Measurements from ENCODE around the gene KRTAP10-11.

KRTAP10-11 gene

GRCh38 chr21:44639331-44639655 lies 6.9 kb upstream of the KRTAP10-11 start:
- Histone ChIP-seq H3K4me3 (ENCODE audit: low read length in 2 of 2) (no peak overlapping the region), H3K9ac (ENCODE audit: low read depth in 1 of 2, low read length in 2 of 2) (no peak overlapping the region), H3K36me3 (ENCODE audit: control insufficient read depth in 2 of 2, insufficient read depth in 2 of 2, low read length in 2 of 2) (no peaks in the 10 kb centered on the region), H3K27ac (ENCODE audit: low read depth in 2 of 2, low read length in 2 of 2) (no peak overlapping the region), H3K9me3 (ENCODE audit: control insufficient read depth in 2 of 2, low read length in 2 of 2) (no peaks in the 10 kb centered on the region), H3K4me1 (ENCODE audit: control insufficient read depth in 2 of 2, insufficient read depth in 2 of 2, low read length in 2 of 2) (no peaks in the 10 kb centered on the region), H3K27me3 (ENCODE audit: control insufficient read depth in 2 of 2, insufficient read depth in 2 of 2, low read length in 2 of 2) (no peaks in the 10 kb centered on the region)

DNA sequence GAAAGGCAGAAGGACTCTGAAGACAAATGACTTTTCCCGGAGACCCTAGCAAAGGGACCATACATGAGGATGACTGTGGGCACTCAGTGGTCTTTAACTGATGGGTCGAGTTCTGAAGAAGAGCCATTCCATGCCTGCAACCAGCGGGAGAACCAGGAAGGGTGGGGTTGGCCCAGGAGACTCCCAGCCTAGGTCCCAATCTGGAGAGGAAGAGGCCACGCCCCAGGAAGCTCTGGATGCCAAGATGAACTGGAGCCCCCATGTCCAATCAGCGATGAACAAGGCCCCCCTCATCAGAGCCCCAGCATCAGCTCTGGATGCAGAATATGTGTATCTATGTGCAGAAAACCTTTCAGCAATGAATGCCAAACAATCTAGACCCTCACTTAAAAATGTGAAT lies 5.5 kb upstream of the KRTAP10-11 start:
- H3K9me3 ChIP-seq (ENCODE audit: control insufficient read depth in 2 of 2, low read length in 2 of 2) = peaks cover 0 to 5% of the 10 kb centered on the region in 2 donors
- H3K36me3 ChIP-seq (ENCODE audit: control insufficient read depth in 2 of 2, insufficient read depth in 2 of 2, low read length in 2 of 2) = no peaks in the 10 kb centered on the region
- no peaks in the 10 kb centered on the region for H3K27me3 ChIP-seq (ENCODE audit: control insufficient read depth in 2 of 2, insufficient read depth in 2 of 2, low read length in 2 of 2)
- no peak overlapping the region for H3K27ac ChIP-seq (ENCODE audit: low read depth in 2 of 2, low read length in 2 of 2)
- H3K4me3 ChIP-seq (ENCODE audit: low read length in 2 of 2) = no peak overlapping the region
- no peak overlapping the region for H3K9ac ChIP-seq (ENCODE audit: low read depth in 1 of 2, low read length in 2 of 2)
- no peaks in the 10 kb centered on the region for H3K4me1 ChIP-seq (ENCODE audit: control insufficient read depth in 2 of 2, insufficient read depth in 2 of 2, low read length in 2 of 2)

DNA sequence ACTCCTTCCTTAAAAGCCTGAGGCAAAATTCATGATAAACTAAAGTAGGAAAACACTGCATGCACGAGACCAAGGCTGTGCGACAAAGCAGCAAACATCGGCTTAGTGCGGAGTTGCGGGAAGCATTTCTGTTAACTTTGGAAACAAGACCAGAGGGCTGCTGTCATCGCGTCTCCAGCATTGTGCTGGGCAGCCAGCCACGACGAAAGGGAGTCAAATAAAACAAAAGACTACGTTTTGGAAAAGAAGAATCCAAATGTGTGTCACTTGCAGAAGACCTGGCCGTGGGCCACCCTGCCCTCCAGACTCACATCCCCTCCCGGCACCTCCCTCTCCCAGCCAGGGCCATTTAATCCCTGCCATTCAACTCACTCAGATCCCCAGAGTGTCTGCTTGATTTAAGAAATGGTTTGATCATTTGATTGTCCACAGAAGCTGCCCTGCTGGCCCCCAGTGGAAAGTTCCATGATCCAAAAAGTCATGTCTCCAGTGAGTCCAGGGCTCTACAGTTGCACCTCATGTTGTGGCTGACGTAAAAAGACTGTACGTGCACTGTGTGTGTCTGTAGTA lies 2.4 kb upstream of the KRTAP10-11 start:
- H3K4me3 ChIP-seq (ENCODE audit: low read length in 2 of 2) = no peak overlapping the region
- H3K36me3 ChIP-seq (ENCODE audit: control insufficient read depth in 2 of 2, insufficient read depth in 2 of 2, low read length in 2 of 2) = no peaks in the 10 kb centered on the region
- H3K27me3 ChIP-seq (ENCODE audit: control insufficient read depth in 2 of 2, insufficient read depth in 2 of 2, low read length in 2 of 2) = no peaks in the 10 kb centered on the region
- H3K9ac ChIP-seq (ENCODE audit: low read depth in 1 of 2, low read length in 2 of 2) = no peak overlapping the region
- H3K9me3 ChIP-seq (ENCODE audit: control insufficient read depth in 2 of 2, low read length in 2 of 2) = peaks cover 0 to 5% of the 10 kb centered on the region in 2 donors
- H3K27ac ChIP-seq (ENCODE audit: low read depth in 2 of 2, low read length in 2 of 2) = no peak overlapping the region
- no peaks in the 10 kb centered on the region for H3K4me1 ChIP-seq (ENCODE audit: control insufficient read depth in 2 of 2, insufficient read depth in 2 of 2, low read length in 2 of 2)

GRCh38 chr21:44644878-44645277 lies 1.3 kb upstream of the KRTAP10-11 start:
- H3K9me3 ChIP-seq (ENCODE audit: control insufficient read depth in 2 of 2, low read length in 2 of 2) = peaks cover 0 to 5% of the 10 kb centered on the region in 2 donors
- H3K4me1 ChIP-seq (ENCODE audit: control insufficient read depth in 2 of 2, insufficient read depth in 2 of 2, low read length in 2 of 2) = no peaks in the 10 kb centered on the region
- no peaks in the 10 kb centered on the region for H3K36me3 ChIP-seq (ENCODE audit: control insufficient read depth in 2 of 2, insufficient read depth in 2 of 2, low read length in 2 of 2)
- H3K4me3 ChIP-seq (ENCODE audit: low read length in 2 of 2) = no peak overlapping the region
- no peak overlapping the region for H3K27ac ChIP-seq (ENCODE audit: low read depth in 2 of 2, low read length in 2 of 2)
- no peaks in the 10 kb centered on the region for H3K27me3 ChIP-seq (ENCODE audit: control insufficient read depth in 2 of 2, insufficient read depth in 2 of 2, low read length in 2 of 2)
- no peak overlapping the region for H3K9ac ChIP-seq (ENCODE audit: low read depth in 1 of 2, low read length in 2 of 2)

DNA sequence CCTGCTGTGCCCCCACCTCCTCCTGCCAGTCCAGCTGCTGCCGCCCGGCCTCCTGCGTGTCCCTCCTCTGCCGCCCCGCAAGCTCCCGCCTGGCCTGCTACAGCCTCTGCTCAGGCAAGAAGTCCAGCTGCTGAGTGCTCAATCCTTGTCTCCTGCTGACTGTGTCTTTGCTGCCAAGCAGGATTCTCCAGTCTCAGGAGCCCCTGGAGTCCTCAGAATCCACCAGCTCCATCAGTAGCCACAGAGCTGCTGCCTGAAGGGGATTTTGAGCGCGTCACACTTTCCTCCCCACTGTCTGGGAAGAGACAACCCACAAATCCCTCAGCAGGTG lies 973 bp downstream of the KRTAP10-11 start:
- H3K36me3 ChIP-seq (ENCODE audit: control insufficient read depth in 2 of 2, insufficient read depth in 2 of 2, low read length in 2 of 2) = no peaks in the 10 kb centered on the region
- no peak overlapping the region for H3K9ac ChIP-seq (ENCODE audit: low read depth in 1 of 2, low read length in 2 of 2)
- H3K4me3 ChIP-seq (ENCODE audit: low read length in 2 of 2) = no peak overlapping the region
- H3K9me3 ChIP-seq (ENCODE audit: control insufficient read depth in 2 of 2, low read length in 2 of 2) = peaks cover 0 to 5% of the 10 kb centered on the region in 2 donors
- H3K27ac ChIP-seq (ENCODE audit: low read depth in 2 of 2, low read length in 2 of 2) = no peak overlapping the region
- no peaks in the 10 kb centered on the region for H3K4me1 ChIP-seq (ENCODE audit: control insufficient read depth in 2 of 2, insufficient read depth in 2 of 2, low read length in 2 of 2)
- no peaks in the 10 kb centered on the region for H3K27me3 ChIP-seq (ENCODE audit: control insufficient read depth in 2 of 2, insufficient read depth in 2 of 2, low read length in 2 of 2)

- H3K36me3 ChIP-seq (ENCODE audit: control insufficient read depth in 2 of 2, insufficient read depth in 2 of 2, low read length in 2 of 2) = no peaks in the 10 kb centered on the region
- H3K4me1 ChIP-seq (ENCODE audit: control insufficient read depth in 2 of 2, insufficient read depth in 2 of 2, low read length in 2 of 2) = no peaks in the 10 kb centered on the region
- no peak overlapping the region for H3K27ac ChIP-seq (ENCODE audit: low read depth in 2 of 2, low read length in 2 of 2)
- H3K9ac ChIP-seq (ENCODE audit: low read depth in 1 of 2, low read length in 2 of 2) = no peak overlapping the region
- no peaks in the 10 kb centered on the region for H3K27me3 ChIP-seq (ENCODE audit: control insufficient read depth in 2 of 2, insufficient read depth in 2 of 2, low read length in 2 of 2)
- peaks cover 0 to 5% of the 10 kb centered on the region in 2 donors for H3K9me3 ChIP-seq (ENCODE audit: control insufficient read depth in 2 of 2, low read length in 2 of 2)
- no peak overlapping the region for H3K4me3 ChIP-seq (ENCODE audit: low read length in 2 of 2)
These were observed 2.5 kb downstream of the KRTAP10-11 start for GRCh38 chr21:44648557-44649311.

DNA sequence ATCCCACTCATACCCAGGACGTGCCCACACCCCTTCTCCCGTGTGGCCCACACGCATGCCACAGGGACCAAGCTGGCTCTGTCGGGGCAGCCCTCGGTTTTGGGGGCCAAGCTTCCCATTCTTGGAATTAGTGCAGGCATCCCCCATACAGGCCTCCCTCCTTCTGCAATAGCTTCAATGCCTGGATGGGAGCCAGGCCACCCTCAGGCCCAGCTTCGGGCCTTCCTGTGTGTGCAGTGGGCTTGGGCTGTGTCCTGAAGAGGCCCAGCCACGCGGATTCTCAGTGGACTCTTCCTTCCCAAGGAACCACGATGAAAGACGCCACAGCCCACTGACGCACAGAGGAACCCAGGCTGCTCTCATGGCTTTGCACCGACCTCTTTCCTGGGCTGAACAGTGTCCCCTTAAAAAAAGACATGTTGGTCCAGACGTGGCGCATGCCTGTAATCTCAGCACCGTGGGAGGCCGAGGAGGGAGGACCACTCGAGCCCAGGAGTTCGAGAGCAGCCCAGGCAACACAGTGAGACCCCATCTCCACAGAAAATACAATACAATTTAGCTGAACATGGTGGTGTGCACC lies 3.4 kb downstream of the KRTAP10-11 start:
- Histone ChIP-seq H3K27ac (ENCODE audit: low read depth in 2 of 2, low read length in 2 of 2) (no peak overlapping the region), H3K36me3 (ENCODE audit: control insufficient read depth in 2 of 2, insufficient read depth in 2 of 2, low read length in 2 of 2) (no peaks in the 10 kb centered on the region), H3K9ac (ENCODE audit: low read depth in 1 of 2, low read length in 2 of 2) (no peak overlapping the region), H3K27me3 (ENCODE audit: control insufficient read depth in 2 of 2, insufficient read depth in 2 of 2, low read length in 2 of 2) (no peaks in the 10 kb centered on the region), H3K4me3 (ENCODE audit: low read length in 2 of 2) (no peak overlapping the region), H3K4me1 (ENCODE audit: control insufficient read depth in 2 of 2, insufficient read depth in 2 of 2, low read length in 2 of 2) (no peaks in the 10 kb centered on the region), H3K9me3 (ENCODE audit: control insufficient read depth in 2 of 2, low read length in 2 of 2) (peaks cover 0 to 5% of the 10 kb centered on the region in 2 donors)

DNA sequence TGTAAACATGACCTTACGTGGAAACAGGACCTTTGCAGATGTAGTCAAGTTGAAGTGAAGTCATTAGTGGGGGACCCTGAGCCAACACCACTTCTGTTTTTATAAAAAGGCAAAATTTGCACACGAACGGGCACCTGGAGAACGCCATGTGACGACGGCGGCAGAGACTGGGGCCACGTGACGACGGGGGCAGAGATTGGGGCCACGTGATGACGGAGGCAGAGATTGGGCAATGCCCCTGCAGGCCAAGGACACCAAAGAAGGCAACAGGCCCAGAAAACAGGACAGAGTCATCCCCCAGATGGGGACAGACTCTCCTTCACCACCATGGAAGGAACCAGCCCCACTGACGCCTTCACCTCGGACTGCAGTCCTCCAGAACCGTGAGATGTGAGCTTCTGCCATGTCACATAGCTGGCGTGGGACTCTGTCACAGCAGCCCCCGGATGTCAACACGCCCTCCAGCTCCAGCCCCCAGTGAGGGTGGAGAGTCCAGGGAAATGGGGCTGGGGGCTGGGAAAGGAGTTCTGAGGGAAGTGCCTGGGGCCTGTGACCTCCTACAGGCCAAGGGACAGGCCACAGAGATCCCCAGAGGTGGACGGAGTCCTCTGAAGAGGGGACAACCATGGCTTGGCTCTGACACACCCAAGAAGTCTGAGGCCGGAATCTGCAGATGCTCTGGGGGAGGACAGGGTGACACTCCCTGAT lies 4.2 kb downstream of the KRTAP10-11 start:
- Histone ChIP-seq H3K27ac (ENCODE audit: low read depth in 2 of 2, low read length in 2 of 2) (no peak overlapping the region), H3K9ac (ENCODE audit: low read depth in 1 of 2, low read length in 2 of 2) (no peak overlapping the region), H3K4me1 (ENCODE audit: control insufficient read depth in 2 of 2, insufficient read depth in 2 of 2, low read length in 2 of 2) (no peaks in the 10 kb centered on the region), H3K27me3 (ENCODE audit: control insufficient read depth in 2 of 2, insufficient read depth in 2 of 2, low read length in 2 of 2) (no peaks in the 10 kb centered on the region), H3K4me3 (ENCODE audit: low read length in 2 of 2) (no peak overlapping the region), H3K9me3 (ENCODE audit: control insufficient read depth in 2 of 2, low read length in 2 of 2) (no peaks in the 10 kb centered on the region), H3K36me3 (ENCODE audit: control insufficient read depth in 2 of 2, insufficient read depth in 2 of 2, low read length in 2 of 2) (no peaks in the 10 kb centered on the region)

- H3K9me3 ChIP-seq (ENCODE audit: control insufficient read depth in 2 of 2, low read length in 2 of 2) = no peaks in the 10 kb centered on the region
These were observed 4.9 kb downstream of the KRTAP10-11 start for GRCh38 chr21:44650973-44651675.

GRCh38 chr21:44653123-44653522 lies 6.9 kb downstream of the KRTAP10-11 start:
- no peak overlapping the region for H3K9ac ChIP-seq (ENCODE audit: low read depth in 1 of 2, low read length in 2 of 2)
- H3K4me3 ChIP-seq (ENCODE audit: low read length in 2 of 2) = no peak overlapping the region
- H3K27me3 ChIP-seq (ENCODE audit: control insufficient read depth in 2 of 2, insufficient read depth in 2 of 2, low read length in 2 of 2) = no peaks in the 10 kb centered on the region
- H3K27ac ChIP-seq (ENCODE audit: low read depth in 2 of 2, low read length in 2 of 2) = no peak overlapping the region
- H3K36me3 ChIP-seq (ENCODE audit: control insufficient read depth in 2 of 2, insufficient read depth in 2 of 2, low read length in 2 of 2) = no peaks in the 10 kb centered on the region
- no peaks in the 10 kb centered on the region for H3K9me3 ChIP-seq (ENCODE audit: control insufficient read depth in 2 of 2, low read length in 2 of 2)
- H3K4me1 ChIP-seq (ENCODE audit: control insufficient read depth in 2 of 2, insufficient read depth in 2 of 2, low read length in 2 of 2) = no peaks in the 10 kb centered on the region

More at GRCh38 chr21:44650973-44651675, 4.9 kb downstream of the KRTAP10-11 start:
- Histone ChIP-seq H3K4me3 (ENCODE audit: low read length in 2 of 2) (no peak overlapping the region), H3K9ac (ENCODE audit: low read depth in 1 of 2, low read length in 2 of 2) (no peak overlapping the region), H3K4me1 (ENCODE audit: control insufficient read depth in 2 of 2, insufficient read depth in 2 of 2, low read length in 2 of 2) (no peaks in the 10 kb centered on the region), H3K36me3 (ENCODE audit: control insufficient read depth in 2 of 2, insufficient read depth in 2 of 2, low read length in 2 of 2) (no peaks in the 10 kb centered on the region), H3K27me3 (ENCODE audit: control insufficient read depth in 2 of 2, insufficient read depth in 2 of 2, low read length in 2 of 2) (no peaks in the 10 kb centered on the region), H3K27ac (ENCODE audit: low read depth in 2 of 2, low read length in 2 of 2) (no peak overlapping the region)

All from mucosa of rectum (tissue), 2 donors.